HEK293 (cell line): ENCODE measurements around the gene THAP11.
A peak's percentile ranks its signal among the peaks of the same experiment; 100 is the strongest.

ENCODE experiments used
- FEZF1 ChIP-seq: fragments of 450-650 bp; formaldehyde crosslinking; IDR thresholded peaks from 2 replicates; pipeline ENCODE4 v1.5.1; 2016; ENCODE audit warnings: missing biosample characterization, missing genetic modification characterization
- IKZF3 ChIP-seq: fragments of 450-650 bp; IDR thresholded peaks from 2 replicates; pipeline ENCODE4 v1.5.0; 2018; ENCODE audit warnings: missing biosample characterization, mild to moderate bottlenecking, missing genetic modification characterization, moderate library complexity
- OSR2 ChIP-seq: fragments of 450-650 bp; formaldehyde crosslinking; IDR thresholded peaks from 2 replicates; pipeline ENCODE4 v1.5.1; 2016; ENCODE audit warnings: missing biosample characterization, missing genetic modification characterization
- REPIN1 ChIP-seq: fragments of 450-650 bp; formaldehyde crosslinking; IDR thresholded peaks from 2 replicates; pipeline ENCODE4 v1.5.1; 2017; ENCODE audit warnings: missing biosample characterization, missing genetic modification characterization, low read depth
- SCRT2 ChIP-seq: fragments of 450-650 bp; formaldehyde crosslinking; IDR thresholded peaks from 2 replicates; pipeline ENCODE4 v1.5.1; 2016; ENCODE audit warnings: missing biosample characterization, missing genetic modification characterization
- WT1 ChIP-seq: fragments of 450-650 bp; formaldehyde crosslinking; IDR thresholded peaks from 2 replicates; pipeline ENCODE4 v1.5.1; 2016; ENCODE audit warnings: missing biosample characterization, missing genetic modification characterization
- ZFP3 ChIP-seq: fragments of 450-650 bp; formaldehyde crosslinking; IDR thresholded peaks from 2 replicates; pipeline ENCODE4 v1.5.1; 2016; ENCODE audit warnings: low read depth, missing biosample characterization, missing genetic modification characterization
- ZFP41 ChIP-seq: fragments of 450-650 bp; formaldehyde crosslinking; IDR thresholded peaks from 2 replicates; pipeline ENCODE4 v1.5.1; 2016; ENCODE audit warnings: missing biosample characterization, missing genetic modification characterization, borderline replicate concordance
- ZNF174 ChIP-seq: fragments of 450-650 bp; formaldehyde crosslinking; IDR thresholded peaks from 2 replicates; pipeline ENCODE4 v1.5.0; 2017; ENCODE audit warnings: missing biosample characterization, mild to moderate bottlenecking, missing genetic modification characterization
- ZNF202 ChIP-seq: fragments of 450-650 bp; formaldehyde crosslinking; IDR thresholded peaks from 2 replicates; pipeline ENCODE4 v1.5.1; 2016; ENCODE audit warnings: missing biosample characterization, missing genetic modification characterization, borderline replicate concordance
- ZNF211 ChIP-seq: fragments of 450-650 bp; formaldehyde crosslinking; IDR thresholded peaks from 2 replicates; pipeline ENCODE4 v1.5.1; 2016; ENCODE audit warnings: low read depth, missing biosample characterization, missing genetic modification characterization
- ZNF324 ChIP-seq: fragments of 450-650 bp; formaldehyde crosslinking; IDR thresholded peaks from 2 replicates; pipeline ENCODE4 v1.5.1; 2016; ENCODE audit warnings: missing biosample characterization, missing genetic modification characterization
- ZNF423 ChIP-seq: fragments of 450-650 bp; formaldehyde crosslinking; IDR thresholded peaks from 2 replicates; pipeline ENCODE4 v1.5.1; 2016; ENCODE audit warnings: missing biosample characterization, missing genetic modification characterization
- ZNF473 ChIP-seq: fragments of 450-650 bp; formaldehyde crosslinking; IDR thresholded peaks from 2 replicates; pipeline ENCODE4 v1.5.1; 2017; ENCODE audit warnings: missing biosample characterization, missing genetic modification characterization
- ZNF610 ChIP-seq: fragments of 450-650 bp; formaldehyde crosslinking; IDR thresholded peaks from 2 replicates; pipeline ENCODE4 v1.5.1; 2016; ENCODE audit warnings: missing biosample characterization, missing genetic modification characterization, borderline replicate concordance
- ZNF626 ChIP-seq: fragments of 450-650 bp; sonication (Bioruptor Pico); formaldehyde crosslinking; IDR thresholded peaks from 2 replicates; pipeline ENCODE4 v1.5.1; 2018; ENCODE audit warnings: missing biosample characterization, missing genetic modification characterization, inconsistent platforms
- ZNF654 ChIP-seq: fragments of 450-650 bp; formaldehyde crosslinking; IDR thresholded peaks from 2 replicates; pipeline ENCODE4 v1.5.1; 2016; ENCODE audit warnings: low read depth, missing biosample characterization, missing genetic modification characterization
- ZNF658 ChIP-seq: fragments of 450-650 bp; formaldehyde crosslinking; IDR thresholded peaks from 2 replicates; pipeline ENCODE4; 2016; ENCODE audit warnings: missing biosample characterization, missing genetic modification characterization
- ZNF768 ChIP-seq: fragments of 450-650 bp; formaldehyde crosslinking; IDR thresholded peaks from 2 replicates; pipeline ENCODE4 v1.5.1; 2018; ENCODE audit warnings: missing biosample characterization, mild to moderate bottlenecking, missing genetic modification characterization
- ZNF791 ChIP-seq: fragments of 450-650 bp; formaldehyde crosslinking; IDR thresholded peaks from 2 replicates; pipeline ENCODE4 v1.5.1; 2016; ENCODE audit warnings: missing biosample characterization, missing genetic modification characterization
- ZXDB ChIP-seq: fragments of 450-650 bp; formaldehyde crosslinking; IDR thresholded peaks from 2 replicates; pipeline ENCODE4 v1.5.1; 2016; ENCODE audit warnings: missing biosample characterization, missing genetic modification characterization
- TF ChIP-seq, protein P1 (sequence below): fragments of 450-650 bp; formaldehyde crosslinking; conservative IDR thresholded peaks from 2 replicates; pipeline ENCODE4 v1.5.1; 2016; ENCODE audit warnings: low read depth, missing biosample characterization, missing genetic modification characterization
- TF ChIP-seq, protein P2 (sequence below): fragments of 450-650 bp; formaldehyde crosslinking; IDR thresholded peaks from 2 replicates; pipeline ENCODE4 v1.5.1; 2016; ENCODE audit warnings: missing biosample characterization, missing genetic modification characterization
- TF ChIP-seq, protein P3 (sequence below): fragments of 450-650 bp; formaldehyde crosslinking; optimal IDR thresholded peaks from 2 replicates; pipeline ENCODE3; 2016; ENCODE audit warnings: missing biosample characterization, mild to moderate bottlenecking, missing genetic modification characterization
- TF ChIP-seq, protein P4 (sequence below): fragments of 450-650 bp; formaldehyde crosslinking; IDR thresholded peaks from 2 replicates; pipeline ENCODE4 v1.5.1; 2016; ENCODE audit warnings: missing biosample characterization, missing genetic modification characterization, borderline replicate concordance
- TF ChIP-seq, protein P5 (sequence below): fragments of 450-650 bp; formaldehyde crosslinking; IDR thresholded peaks from 2 replicates; pipeline ENCODE4 v1.5.1; 2016; ENCODE audit warnings: missing biosample characterization, missing genetic modification characterization
- TF ChIP-seq, protein P6 (sequence below): fragments of 450-650 bp; formaldehyde crosslinking; IDR thresholded peaks from 2 replicates; pipeline ENCODE4 v1.5.1; 2016; ENCODE audit warnings: missing biosample characterization, missing genetic modification characterization, low read depth

The THAP11 gene

DNA sequence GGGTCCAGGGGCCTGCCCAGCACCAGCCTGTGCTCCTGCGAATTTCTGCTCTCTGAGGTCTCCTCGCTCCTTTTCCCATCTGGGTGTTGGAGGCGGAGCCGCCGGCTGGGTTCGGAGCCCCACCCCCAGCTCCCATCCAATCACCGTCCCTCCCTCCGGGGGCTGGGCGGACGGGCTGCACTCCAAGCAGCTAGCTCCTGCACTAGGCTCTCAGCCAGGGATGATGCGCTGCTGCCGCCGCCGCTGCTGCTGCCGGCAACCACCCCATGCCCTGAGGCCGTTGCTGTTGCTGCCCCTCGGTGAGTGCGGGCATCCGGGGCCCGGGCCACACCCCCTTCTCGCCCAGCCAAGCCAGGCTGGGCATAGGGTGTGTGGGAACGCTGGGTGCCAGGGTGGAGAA is 42.6 kb downstream of the THAP11 start, which contains the start of gene NRN1L (continued):
- TF ChIP-seq ZNF626 (tag by site-specific recombination) (no peak), REPIN1 (tag by site-specific recombination) (no peak), ZNF324 (no peak), FEZF1 (tag by site-specific recombination) (no peak), IKZF3 (tag by site-specific recombination) (peak; percentile 41), ZNF473 (tag by site-specific recombination) (no peak), OSR2 (tag by site-specific recombination) (peak; percentile 90), ZNF791 (tag by site-specific recombination) (no peak), ZXDB (tag by site-specific recombination) (no peak), ZFP41 (tag by site-specific recombination) (no peak), ZFP3 (tag by site-specific recombination) (no peak), ZNF211 (tag by site-specific recombination) (no peak), ZNF654 (no peak), ZNF658 (no peak), ZNF202 (tag by site-specific recombination) (no peak), WT1 (tag by site-specific recombination) (no peak), ZNF423 (tag by site-specific recombination) (no peak), ZNF174 (no peak), ZNF610 (tag by site-specific recombination) (no peak), SCRT2 (tag by site-specific recombination) (peak; percentile 53), ZNF768 (tag by site-specific recombination) (no peak)
- TF ChIP-seq, protein P1, sequence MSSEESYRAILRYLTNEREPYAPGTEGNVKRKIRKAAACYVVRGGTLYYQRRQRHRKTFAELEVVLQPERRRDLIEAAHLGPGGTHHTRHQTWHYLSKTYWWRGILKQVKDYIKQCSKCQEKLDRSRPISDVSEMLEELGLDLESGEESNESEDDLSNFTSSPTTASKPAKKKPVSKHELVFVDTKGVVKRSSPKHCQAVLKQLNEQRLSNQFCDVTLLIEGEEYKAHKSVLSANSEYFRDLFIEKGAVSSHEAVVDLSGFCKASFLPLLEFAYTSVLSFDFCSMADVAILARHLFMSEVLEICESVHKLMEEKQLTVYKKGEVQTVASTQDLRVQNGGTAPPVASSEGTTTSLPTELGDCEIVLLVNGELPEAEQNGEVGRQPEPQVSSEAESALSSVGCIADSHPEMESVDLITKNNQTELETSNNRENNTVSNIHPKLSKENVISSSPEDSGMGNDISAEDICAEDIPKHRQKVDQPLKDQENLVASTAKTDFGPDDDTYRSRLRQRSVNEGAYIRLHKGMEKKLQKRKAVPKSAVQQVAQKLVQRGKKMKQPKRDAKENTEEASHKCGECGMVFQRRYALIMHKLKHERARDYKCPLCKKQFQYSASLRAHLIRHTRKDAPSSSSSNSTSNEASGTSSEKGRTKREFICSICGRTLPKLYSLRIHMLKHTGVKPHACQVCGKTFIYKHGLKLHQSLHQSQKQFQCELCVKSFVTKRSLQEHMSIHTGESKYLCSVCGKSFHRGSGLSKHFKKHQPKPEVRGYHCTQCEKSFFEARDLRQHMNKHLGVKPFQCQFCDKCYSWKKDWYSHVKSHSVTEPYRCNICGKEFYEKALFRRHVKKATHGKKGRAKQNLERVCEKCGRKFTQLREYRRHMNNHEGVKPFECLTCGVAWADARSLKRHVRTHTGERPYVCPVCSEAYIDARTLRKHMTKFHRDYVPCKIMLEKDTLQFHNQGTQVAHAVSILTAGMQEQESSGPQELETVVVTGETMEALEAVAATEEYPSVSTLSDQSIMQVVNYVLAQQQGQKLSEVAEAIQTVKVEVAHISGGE, result no peak
- TF ChIP-seq, protein P2, sequence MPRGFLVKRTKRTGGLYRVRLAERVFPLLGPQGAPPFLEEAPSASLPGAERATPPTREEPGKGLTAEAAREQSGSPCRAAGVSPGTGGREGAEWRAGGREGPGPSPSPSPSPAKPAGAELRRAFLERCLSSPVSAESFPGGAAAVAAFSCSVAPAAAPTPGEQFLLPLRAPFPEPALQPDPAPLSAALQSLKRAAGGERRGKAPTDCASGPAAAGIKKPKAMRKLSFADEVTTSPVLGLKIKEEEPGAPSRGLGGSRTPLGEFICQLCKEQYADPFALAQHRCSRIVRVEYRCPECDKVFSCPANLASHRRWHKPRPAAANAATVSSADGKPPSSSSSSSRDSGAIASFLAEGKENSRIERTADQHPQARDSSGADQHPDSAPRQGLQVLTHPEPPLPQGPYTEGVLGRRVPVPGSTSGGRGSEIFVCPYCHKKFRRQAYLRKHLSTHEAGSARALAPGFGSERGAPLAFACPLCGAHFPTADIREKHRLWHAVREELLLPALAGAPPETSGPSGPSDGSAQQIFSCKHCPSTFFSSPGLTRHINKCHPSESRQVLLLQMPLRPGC (tag by site-specific recombination), result no peak
- TF ChIP-seq, protein P3, sequence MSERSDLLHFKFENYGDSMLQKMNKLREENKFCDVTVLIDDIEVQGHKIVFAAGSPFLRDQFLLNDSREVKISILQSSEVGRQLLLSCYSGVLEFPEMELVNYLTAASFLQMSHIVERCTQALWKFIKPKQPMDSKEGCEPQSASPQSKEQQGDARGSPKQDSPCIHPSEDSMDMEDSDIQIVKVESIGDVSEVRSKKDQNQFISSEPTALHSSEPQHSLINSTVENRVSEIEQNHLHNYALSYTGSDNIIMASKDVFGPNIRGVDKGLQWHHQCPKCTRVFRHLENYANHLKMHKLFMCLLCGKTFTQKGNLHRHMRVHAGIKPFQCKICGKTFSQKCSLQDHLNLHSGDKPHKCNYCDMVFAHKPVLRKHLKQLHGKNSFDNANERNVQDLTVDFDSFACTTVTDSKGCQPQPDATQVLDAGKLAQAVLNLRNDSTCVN (tag by site-specific recombination), result no peak
- TF ChIP-seq, protein P4, sequence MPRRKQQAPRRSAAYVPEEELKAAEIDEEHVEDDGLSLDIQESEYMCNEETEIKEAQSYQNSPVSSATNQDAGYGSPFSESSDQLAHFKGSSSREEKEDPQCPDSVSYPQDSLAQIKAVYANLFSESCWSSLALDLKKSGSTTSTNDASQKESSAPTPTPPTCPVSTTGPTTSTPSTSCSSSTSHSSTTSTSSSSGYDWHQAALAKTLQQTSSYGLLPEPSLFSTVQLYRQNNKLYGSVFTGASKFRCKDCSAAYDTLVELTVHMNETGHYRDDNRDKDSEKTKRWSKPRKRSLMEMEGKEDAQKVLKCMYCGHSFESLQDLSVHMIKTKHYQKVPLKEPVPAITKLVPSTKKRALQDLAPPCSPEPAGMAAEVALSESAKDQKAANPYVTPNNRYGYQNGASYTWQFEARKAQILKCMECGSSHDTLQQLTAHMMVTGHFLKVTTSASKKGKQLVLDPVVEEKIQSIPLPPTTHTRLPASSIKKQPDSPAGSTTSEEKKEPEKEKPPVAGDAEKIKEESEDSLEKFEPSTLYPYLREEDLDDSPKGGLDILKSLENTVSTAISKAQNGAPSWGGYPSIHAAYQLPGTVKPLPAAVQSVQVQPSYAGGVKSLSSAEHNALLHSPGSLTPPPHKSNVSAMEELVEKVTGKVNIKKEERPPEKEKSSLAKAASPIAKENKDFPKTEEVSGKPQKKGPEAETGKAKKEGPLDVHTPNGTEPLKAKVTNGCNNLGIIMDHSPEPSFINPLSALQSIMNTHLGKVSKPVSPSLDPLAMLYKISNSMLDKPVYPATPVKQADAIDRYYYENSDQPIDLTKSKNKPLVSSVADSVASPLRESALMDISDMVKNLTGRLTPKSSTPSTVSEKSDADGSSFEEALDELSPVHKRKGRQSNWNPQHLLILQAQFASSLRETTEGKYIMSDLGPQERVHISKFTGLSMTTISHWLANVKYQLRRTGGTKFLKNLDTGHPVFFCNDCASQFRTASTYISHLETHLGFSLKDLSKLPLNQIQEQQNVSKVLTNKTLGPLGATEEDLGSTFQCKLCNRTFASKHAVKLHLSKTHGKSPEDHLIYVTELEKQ (tag by site-specific recombination), result no peak
- TF ChIP-seq, protein P5, sequence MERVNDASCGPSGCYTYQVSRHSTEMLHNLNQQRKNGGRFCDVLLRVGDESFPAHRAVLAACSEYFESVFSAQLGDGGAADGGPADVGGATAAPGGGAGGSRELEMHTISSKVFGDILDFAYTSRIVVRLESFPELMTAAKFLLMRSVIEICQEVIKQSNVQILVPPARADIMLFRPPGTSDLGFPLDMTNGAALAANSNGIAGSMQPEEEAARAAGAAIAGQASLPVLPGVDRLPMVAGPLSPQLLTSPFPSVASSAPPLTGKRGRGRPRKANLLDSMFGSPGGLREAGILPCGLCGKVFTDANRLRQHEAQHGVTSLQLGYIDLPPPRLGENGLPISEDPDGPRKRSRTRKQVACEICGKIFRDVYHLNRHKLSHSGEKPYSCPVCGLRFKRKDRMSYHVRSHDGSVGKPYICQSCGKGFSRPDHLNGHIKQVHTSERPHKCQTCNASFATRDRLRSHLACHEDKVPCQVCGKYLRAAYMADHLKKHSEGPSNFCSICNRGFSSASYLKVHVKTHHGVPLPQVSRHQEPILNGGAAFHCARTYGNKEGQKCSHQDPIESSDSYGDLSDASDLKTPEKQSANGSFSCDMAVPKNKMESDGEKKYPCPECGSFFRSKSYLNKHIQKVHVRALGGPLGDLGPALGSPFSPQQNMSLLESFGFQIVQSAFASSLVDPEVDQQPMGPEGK (tag by site-specific recombination), result peak; percentile 81
- TF ChIP-seq, protein P6, sequence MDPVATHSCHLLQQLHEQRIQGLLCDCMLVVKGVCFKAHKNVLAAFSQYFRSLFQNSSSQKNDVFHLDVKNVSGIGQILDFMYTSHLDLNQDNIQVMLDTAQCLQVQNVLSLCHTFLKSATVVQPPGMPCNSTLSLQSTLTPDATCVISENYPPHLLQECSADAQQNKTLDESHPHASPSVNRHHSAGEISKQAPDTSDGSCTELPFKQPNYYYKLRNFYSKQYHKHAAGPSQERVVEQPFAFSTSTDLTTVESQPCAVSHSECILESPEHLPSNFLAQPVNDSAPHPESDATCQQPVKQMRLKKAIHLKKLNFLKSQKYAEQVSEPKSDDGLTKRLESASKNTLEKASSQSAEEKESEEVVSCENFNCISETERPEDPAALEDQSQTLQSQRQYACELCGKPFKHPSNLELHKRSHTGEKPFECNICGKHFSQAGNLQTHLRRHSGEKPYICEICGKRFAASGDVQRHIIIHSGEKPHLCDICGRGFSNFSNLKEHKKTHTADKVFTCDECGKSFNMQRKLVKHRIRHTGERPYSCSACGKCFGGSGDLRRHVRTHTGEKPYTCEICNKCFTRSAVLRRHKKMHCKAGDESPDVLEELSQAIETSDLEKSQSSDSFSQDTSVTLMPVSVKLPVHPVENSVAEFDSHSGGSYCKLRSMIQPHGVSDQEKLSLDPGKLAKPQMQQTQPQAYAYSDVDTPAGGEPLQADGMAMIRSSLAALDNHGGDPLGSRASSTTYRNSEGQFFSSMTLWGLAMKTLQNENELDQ (tag by site-specific recombination), result no peak
